HG03196 (cell line): ENCODE data around the gene ARPC1A.
"Not testable (repeated sequence)": the region's sequence is repeated elsewhere in the genome, so short reads cannot be mapped to it uniquely, and the experiment has no call there.

Experiments
- ATAC-seq: cut with Tn5 transposase; IDR thresholded peaks from one replicate; pipeline ENCODE4 v1.9.1; 2021; ENCODE audit not compliant: unreplicated experiment

Gene ARPC1A

GRCh38 chr7:99368750-99369389 lies 43.2 kb downstream of the ARPC1A start:
- no peak for ATAC-seq

- no peak for ATAC-seq
Measured at GRCh38 chr7:99369767-99370391, 44.2 kb downstream of the ARPC1A start.

- no peak for ATAC-seq
Measured at GRCh38 chr7:99371376-99371920, 45.8 kb downstream of the ARPC1A start.

GRCh38 chr7:99372275-99373090 lies 46.8 kb downstream of the ARPC1A start:
- no peak for ATAC-seq

- no peak for ATAC-seq
Measured at GRCh38 chr7:99373091-99374066, 47.7 kb downstream of the ARPC1A start.

GRCh38 chr7:99374111-99375064 lies 48.7 kb downstream of the ARPC1A start, which contains the start of gene ARPC1B:
Gene ARPC1B (plus strand): TSS chr7:99374730. CDS start chr7:99385715, 10,985 bp downstream.
- ATAC-seq = peak; percentile 56

GRCh38 chr7:99375070-99375807 lies 49.5 kb downstream of the ARPC1A start:
- peak; percentile 44 for ATAC-seq

- no peak for ATAC-seq
Measured at GRCh38 chr7:99379043-99379577, 53.4 kb downstream of the ARPC1A start.

- not testable (repeated sequence) for ATAC-seq
Measured at GRCh38 chr7:99379693-99380031, 54.0 kb downstream of the ARPC1A start.

- ATAC-seq = peak; percentile 39
Measured at GRCh38 chr7:99380032-99380822, 54.5 kb downstream of the ARPC1A start.

GRCh38 chr7:99380823-99381663 lies 55.3 kb downstream of the ARPC1A start:
- ATAC-seq = peak; percentile 73

GRCh38 chr7:99381664-99382075 lies 56.0 kb downstream of the ARPC1A start:
- ATAC-seq = no peak

GRCh38 chr7:99383203-99383602 lies 57.5 kb downstream of the ARPC1A start:
- ATAC-seq = no peak

GRCh38 chr7:99383791-99384370 lies 58.2 kb downstream of the ARPC1A start:
- ATAC-seq = no peak

GRCh38 chr7:99384523-99384922 lies 58.8 kb downstream of the ARPC1A start:
- ATAC-seq = no peak

- ATAC-seq = no peak
Measured at GRCh38 chr7:99385564-99385963, 59.9 kb downstream of the ARPC1A start.
